Stimulated activated CD4-positive, alpha-beta T cell treated with anti-CD3 and anti-CD28 coated beads, Interleukin-4, amount 100 ng/mL, for 4 hours (primary cell): ENCODE measurements around the gene SPN.
"Not testable (repeated sequence)": the region's sequence is repeated elsewhere in the genome, so short reads cannot be mapped to it uniquely, and the experiment has no call there.

Source experiments
- DNase-seq, 2 experiments: peaks; one replicate each; pipeline ENCODE4 v3.0.0-alpha.2; 2020

The SPN gene

DNA sequence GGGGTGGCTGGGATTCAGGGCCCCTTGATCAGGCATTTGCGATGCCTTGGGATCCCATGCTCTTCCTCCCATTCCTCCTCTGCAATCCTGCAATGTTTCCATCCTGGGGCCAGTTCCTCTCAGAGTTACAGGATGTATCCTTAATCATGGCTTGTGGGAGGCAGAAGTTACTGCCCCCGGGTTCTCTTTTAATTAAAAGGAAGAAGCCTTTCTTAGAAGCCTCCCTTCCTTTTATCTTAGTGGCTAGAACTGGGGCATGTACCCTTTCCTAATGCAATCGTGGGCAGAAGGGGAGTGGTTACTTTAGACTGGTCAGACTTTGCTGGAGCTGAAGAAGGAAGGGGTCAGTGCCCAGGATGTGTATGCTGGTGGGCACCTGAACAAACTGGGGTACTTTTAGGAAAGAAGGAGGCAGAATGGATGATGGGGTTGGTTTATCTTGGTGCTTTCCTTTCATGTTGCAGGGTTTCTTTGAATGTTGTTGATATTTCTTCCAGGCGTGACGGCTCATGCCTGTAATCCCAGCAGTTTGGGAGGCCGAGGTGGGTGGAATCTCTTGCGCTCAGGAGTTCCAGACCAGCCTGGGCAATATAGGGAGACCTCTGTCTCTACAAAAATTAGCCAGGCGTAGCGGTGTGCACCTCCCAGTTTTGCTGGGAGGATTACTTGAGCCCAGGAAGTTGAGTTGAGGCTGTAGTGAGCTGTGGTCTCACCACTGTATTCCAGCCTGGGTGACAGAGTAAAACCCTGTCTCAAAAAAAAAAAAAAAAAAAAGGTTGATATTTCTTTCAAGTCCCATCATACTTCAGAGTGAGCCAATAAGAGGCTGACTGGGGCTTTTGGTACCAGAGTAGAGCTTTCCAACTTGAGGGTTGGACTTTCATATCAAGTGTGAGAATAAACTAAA is 13.2 kb upstream of the SPN start:
- DNase-seq = no peak

DNA sequence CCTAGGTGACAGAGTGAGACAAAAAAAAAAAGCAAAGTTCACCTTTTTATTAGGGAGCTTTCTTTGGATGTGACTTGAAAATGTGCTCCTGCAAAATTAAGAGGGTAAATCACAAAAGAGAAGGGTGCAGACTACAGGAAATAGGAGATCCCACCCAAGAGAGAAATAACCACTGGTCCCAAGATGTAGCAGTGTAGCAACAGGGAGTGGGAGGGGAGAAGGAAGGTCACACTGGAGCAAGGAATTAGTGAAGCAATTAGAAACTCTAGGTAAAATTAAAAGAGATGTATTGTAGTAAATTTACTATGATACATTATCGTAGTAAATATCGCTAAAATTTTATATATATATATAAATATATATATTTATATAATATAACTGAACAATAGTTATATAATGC is 12.3 kb upstream of the SPN start:
- no peak for DNase-seq

DNA sequence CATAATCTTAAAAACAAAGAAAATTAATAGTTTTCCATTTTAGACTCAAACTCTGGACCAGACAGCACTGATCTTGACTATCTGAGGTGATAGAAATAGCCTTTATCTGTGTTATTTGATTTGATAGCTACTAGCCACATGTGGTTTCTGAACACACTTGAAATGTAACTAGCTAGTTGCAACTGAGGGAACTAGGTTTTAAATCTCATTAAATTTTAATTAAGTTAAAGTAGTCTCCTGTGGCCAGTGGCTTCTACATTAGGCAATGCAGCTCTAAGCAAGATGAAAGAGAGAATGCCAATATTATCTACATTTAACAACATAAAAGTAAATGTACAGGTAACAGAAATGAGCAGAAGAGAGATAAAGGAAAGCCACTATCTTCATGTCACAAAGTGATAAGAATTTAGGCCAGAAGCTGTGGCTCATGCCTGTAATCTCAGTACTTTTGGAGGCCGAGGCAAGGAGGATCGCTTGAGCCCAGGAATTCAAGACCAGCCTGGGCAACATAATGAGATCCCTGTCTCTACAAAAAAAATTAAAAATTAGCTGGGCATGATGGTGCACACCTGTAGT is 11.2 kb upstream of the SPN start:
- no peak for DNase-seq

DNA sequence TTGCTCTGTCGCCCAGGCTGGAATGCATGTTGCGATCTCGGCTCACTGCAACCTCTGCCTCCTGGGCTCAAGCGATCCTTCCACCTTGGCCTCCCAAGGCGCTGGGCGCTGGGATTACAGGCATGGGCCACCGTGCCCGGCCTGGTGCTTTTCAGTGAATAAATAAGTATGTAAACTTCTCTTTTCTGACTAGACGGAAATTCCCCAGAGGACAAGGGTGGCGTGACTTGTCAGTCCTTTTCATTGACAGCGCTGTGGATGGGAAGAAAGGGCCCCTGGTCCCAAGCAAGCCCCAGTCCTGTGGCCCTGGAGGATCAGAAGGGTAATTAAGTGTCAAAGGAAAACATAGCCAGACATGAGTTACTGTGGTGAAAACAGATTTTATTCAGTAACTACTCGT is 9.6 kb upstream of the SPN start:
- DNase-seq = no peak

DNA sequence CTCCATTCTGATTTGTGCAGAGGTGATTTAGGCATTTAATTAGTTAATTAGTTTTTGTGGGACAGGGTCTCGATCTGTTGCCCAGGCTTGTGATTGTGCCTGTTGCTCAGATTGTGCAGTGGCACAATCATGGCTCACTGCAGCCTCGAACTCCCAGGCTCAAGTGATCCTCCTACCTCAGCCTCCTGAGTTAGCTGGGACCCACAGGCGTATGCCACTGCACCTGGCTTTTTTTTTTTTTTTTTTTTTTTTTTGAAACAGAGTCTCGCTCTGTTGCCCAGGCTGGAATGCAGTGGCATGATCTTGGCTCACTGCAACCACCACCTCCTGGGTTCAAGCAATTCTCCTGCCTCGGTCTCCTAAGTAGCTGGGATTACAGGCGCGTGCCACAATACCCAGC is 9.2 kb upstream of the SPN start:
- DNase-seq = not testable (repeated sequence)

DNA sequence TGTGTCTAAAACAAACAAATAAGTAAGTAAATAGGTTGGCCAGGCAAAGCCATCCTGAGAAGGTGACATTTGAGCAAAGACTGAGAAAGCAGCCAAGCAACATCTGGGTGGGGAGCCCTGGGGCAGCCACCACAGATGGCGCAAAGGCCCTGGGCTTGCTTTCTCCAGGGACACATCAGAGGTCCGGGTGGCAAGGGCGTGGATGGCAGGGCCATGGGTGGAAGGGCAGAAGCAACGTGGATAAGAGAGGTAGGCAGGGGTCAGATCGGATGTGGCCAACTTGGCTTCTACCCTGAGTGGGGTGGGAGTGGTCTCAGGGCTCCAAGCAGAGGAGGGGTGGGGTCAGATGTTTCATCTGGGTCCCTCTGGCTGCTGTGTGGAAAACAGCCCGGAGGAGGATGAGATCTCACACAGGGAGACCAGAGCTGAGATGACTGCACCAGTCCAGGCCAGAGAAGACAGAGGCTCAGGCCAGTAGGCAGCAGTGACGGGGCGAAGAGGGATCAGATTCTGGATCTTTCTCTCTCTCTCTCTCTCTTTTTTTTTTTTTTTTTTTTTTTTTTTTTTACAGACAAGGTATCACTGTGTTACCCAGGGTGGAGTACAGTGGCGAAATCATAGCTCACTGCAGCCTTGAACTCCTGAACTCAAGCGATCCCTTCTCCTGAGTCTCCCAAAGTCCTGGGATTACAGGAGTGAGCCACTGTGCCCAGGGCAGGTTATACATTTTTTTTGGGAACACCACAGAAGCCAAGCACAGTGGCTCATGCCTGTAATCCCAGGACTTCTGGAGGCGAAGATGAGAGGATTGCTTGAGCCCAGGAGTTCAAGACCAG is 6.1 kb upstream of the SPN start:
- DNase-seq = no peak

DNA sequence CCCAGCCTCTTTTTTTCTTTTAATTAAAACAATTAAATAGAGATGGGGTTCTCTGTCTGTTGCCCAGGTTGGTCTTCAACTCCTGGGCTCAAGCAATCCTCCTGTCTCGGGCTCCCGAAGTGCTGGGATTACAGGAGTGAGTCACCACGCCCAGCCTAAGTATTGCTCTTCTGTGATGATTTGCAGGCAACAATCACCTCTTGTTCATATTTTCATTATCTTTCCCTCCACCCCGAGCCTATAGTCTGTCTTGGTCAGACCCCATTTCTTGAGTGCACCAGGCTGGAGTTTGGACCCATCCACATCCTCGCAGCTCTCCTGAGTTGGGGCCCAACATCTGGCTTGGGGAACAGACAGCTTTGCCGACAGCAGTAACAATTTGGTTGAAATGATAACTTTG is 4.3 kb upstream of the SPN start:
- DNase-seq = no peak

DNA sequence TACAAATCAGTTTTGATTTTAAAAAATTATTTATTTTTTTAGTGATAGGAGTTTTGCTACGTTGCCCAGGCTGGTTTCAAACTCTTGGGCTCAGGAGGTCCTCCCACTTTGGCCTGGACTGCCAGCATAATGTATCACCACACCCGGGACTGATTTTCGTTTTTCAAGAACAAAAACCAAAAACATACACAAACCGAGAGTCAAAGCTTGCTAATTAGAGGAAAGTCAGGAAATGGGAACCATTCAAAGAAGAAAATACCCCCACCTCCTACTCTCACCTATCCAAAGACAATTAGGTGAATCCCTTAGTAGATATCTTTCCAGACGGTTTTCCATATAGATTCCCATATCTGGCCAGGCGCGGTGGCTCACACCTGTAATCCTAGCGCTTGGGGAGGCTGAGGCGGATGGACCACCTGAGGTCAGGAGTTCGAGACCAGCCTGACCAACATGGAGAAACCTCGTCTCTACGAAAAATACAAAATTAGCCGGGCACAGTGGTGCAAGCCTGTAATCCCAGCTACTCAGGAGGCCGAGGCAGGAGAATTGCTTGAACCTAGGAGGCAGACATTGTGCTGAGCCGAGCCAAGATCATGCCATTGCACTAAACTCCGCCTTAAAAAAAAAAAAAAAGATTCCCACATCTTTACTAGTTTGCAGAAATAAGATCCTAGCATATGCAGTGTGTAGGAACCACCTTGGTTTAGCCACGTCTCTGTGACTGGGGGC is 883 bp upstream of the SPN start:
- DNase-seq = no peak

DNA sequence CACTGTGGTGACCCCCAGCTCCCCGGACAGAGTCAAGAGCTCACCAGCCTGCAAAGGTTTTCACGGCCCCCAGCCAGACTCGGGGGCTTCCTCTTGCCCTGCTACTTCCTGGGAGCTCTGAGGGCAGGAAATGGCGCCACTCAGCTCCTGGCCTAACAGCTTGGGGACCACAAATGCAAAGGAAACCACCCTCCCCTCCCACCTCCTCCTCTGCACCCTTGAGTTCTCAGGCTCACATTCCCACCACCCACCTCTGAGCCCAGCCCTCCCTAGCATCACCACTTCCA is 375 bp upstream of the SPN start:
- DNase-seq = peak in 1 of 2 experiments; percentile 16

DNA sequence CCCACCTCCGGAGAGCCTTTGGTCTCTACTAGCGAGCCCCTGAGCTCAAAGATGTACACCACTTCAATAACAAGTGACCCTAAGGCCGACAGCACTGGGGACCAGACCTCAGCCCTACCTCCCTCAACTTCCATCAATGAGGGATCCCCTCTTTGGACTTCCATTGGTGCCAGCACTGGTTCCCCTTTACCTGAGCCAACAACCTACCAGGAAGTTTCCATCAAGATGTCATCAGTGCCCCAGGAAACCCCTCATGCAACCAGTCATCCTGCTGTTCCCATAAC is 702 bp downstream of the SPN start:
- no peak for DNase-seq

DNA sequence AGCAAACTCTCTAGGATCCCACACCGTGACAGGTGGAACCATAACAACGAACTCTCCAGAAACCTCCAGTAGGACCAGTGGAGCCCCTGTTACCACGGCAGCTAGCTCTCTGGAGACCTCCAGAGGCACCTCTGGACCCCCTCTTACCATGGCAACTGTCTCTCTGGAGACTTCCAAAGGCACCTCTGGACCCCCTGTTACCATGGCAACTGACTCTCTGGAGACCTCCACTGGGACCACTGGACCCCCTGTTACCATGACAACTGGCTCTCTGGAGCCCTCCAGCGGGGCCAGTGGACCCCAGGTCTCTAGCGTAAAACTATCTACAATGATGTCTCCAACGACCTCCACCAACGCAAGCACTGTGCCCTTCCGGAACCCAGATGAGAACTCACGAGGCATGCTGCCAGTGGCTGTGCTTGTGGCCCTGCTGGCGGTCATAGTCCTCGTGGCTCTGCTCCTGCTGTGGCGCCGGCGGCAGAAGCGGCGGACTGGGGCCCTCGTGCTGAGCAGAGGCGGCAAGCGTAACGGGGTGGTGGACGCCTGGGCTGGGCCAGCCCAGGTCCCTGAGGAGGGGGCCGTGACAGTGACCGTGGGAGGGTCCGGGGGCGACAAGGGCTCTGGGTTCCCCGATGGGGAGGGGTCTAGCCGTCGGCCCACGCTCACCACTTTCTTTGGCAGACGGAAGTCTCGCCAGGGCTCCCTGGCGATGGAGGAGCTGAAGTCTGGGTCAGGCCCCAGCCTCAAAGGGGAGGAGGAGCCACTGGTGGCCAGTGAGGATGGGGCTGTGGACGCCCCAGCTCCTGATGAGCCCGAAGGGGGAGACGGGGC is 1.3 kb downstream of the SPN start:
- peak; percentile 39 to 40 for DNase-seq

DNA sequence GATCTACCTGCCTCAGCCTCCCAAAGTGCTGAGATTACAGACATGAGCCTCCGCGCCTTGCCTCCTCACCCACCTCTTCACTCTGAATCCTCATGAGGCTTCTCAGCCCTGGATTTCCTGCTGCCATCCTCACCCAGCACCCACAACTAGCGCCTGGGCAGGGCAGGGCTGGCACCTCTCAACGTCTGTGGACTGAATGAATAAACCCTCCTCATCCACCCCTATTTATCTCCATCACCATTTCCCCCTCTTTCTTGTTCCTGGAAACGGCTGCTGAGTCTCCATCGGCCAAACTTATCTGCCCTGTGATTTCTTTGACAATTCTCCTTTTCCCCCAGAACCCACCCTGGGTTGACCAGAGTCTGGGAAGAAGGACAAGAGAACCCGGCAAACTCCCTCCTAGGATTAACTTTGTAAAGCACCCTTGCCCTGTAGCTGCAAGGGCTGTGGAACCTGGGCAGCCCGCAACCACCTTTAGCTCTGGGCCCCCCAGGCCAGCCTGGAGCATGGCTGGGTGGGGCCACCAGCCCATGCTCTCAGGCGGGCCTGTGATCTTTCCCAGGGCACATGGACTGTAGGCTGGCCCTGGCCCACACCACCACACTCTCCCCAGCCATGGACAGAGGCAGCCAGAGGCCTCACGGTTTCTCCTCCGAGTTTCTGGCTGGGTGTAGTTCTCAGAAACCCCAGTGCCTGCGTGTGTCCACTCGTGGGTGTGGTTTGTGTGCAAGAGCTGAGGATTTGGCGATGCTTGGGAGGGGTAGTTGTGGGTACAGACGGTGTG is 2.4 kb downstream of the SPN start:
- peak in 1 of 2 experiments; percentile 22 for DNase-seq

DNA sequence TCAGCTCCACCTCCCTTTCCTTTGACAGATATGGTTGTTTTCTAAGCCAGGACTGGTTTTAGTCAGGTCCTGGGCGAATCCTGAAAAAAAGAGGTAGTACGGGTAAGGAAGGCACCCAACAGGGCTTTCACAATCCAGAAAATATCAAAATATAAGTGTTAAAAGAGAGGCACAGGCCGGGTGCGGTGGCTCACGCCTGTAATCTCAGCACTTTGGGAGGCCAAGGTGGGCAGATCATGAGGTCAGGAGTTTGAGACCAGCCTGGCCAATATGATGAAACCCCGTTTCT is 4.2 kb downstream of the SPN start:
- not testable (repeated sequence) for DNase-seq

DNA sequence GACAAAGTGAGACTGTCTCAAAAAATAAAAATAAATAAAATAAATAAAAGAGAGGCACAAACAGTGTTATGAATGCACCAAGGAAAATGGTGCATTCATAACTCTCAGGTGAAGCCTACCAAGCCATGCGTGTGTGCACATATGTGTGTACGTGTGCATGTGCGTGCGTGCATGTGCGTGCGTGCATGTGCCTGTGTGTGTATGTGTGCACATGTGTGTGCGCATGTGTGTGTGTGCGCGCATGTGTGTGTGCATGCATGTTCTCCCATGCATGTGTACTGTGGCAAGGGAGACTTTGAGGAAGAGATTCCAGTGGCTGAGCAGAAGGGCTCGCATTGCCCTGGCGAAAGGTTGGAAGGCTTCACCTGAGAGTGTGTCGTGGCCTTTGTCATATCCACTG is 4.7 kb downstream of the SPN start:
- DNase-seq = no peak

DNA sequence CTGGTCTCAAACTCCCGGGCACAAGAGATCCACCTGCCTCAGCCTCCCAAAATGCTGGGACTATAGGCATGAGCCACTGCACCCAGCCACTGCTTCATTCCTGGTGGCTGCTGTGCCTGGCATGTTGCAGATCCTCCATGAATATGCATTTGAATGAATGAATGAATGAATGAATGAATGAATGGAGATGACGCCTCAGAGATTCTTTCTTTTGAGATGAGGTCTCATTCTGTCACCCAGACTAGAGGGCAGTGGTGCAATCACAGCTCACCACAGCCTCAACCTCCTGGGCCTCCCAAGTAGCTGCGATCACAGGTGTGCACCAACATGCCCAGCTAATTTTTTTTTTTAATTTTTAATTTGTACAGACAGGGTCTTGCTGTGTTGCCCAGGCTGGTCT is 5.2 kb downstream of the SPN start:
- DNase-seq = no peak

DNA sequence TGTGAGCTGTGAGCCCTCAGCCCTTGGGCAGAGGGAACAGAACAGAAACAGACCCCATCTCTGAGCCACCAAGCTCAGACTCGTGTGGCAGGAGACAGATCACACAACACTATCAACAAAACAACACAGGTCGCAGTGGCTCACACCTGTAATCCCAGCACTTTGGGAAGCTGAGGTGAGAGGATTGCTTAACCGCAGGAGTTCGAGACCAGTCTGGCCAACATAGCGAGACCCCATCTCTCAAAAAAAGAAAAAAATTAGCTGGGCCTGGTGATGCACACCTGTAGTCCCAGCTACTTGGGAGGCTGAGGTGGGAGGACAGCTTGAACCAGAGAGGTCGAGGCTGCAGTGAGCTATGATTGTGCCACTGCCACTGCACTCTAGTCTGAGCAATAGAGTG is 10.5 kb downstream of the SPN start:
- DNase-seq = no peak

DNA sequence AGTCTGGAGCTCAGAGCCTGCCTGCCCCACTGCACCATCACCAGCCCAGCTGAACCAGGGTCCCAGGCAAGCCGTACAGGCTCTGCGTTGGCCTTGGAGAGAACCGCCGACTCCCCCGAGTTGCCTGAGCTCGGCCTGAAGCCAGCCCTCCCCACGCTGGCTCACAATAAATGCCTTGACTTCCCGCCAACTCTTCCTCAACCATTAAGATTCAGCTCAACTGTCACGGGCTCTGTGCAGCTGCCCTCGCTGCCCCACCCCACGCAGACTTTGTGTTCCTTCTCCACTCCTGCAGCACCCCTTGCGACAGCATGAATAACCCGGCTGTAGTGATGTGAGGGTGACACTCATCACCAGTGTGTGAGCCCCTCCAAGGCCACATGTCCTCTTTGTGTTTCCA is 11.1 kb downstream of the SPN start:
- DNase-seq = no peak

DNA sequence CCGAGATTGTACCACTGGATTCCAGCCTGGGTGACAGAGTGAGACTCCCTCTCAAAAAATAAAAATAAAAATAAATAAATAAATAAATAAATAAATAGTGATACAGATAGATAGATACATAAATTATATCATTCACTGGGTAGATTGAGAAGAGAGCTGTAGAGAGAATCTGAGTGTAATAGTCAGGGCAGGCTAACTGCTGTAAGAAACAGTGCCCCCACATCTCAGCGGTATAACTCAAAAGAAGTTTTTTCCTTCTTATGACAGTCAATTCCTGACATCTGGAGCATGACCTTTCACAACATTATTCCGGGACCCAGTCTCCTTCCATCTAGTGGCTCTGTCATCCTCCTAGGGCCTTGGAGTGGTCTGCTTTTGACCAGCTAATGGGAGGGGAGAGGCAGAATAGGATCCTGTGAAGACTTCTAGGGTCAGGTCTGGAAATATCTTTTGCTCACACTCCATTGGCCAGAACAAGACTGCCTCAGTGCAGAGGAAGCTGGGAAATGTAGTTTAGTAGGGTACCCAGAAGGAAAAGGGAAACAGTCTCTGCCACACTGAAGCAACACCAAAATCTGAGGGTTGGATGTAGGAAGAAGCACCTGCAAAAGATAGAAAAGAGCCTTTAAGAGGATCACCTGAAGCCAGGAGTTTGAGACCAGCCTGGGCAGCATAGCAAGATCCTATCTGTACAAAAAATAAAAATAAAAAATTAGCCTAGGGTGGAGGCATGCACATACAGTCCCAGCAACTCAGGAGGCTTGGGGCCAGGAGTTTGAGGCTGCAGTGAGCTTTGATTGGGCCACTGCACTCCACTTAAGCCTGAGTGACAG is 13.0 kb downstream of the SPN start:
- DNase-seq = no peak

DNA sequence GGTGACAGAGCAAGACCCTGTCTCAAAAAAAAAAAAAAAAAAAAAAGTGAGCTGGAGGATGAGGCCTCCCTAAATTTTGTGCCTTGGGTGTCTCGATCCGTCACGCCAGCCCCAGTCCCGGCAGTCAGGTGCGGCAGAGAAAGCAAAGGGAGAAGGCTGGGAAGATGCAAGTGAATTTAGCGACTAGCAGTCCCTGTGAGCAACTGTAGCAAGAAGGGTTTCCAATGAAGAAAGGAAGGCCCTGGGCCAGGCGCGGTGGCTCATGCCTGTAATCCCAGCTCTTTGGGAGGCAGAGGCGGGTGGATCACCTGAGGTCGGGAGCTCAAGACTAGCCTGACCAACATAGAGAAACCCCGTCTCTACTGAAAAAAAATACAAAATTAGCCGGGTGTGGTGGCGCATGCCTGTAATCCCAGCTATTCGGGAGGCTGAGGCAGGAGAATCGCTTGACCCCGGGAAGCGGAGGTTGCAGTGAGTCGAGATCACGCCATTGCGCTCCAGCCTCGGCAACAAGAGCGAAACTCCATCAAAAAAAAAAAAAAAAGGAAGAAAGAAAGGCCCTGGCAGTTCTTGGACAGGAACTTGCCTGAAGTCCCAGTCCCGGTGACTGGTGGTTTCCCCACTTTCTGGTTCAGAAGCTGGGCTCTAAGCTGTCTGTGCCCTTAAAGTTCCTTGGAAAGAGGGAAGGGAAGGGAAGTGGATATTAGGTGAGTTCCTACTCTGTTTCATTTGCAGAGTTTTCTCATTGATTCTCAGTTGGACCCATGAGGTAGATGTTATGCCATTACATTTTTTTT is 14.1 kb downstream of the SPN start:
- DNase-seq = no peak

DNA sequence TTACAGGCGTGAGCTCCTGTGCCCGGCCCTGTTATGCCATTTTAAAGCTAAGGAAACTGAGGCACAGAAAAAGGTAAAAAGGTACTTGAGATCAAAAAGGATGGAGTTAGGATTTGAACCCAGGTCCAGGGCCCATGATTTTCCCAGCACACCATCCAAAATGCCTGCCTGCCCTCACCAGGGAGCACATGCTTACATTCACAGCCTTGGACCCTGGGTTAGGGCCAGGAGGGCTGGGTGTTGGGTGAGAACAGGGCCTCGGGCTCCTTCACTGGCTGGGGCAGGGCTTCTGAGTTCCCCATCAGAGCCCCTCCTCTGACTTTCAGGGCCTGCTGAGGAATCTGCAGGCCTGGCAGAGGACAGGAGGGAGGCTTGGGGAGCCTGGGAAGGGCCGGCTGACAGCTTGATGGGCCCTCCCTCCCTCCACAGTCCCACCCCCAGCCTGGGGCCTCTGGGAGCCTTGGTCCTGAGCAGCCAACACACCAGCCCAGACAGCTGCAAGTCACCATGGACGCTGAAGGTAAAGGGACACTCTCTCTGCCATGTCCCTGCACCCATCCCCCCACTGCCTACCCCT is 15.7 kb downstream of the SPN start, which contains the start of gene QPRT:
TSS of gene QPRT (plus strand) at position 490 of the 577 bp plus-strand sequence. CDS start at position 508, 18 bp downstream.
- DNase-seq = no peak
